Fibroblast of lung (primary cell): ENCODE results near the gene ARHGAP5. TPM values are rescaled to one million over a fixed set of nuclear protein-coding genes. Genes with fewer than 3 reads are reported as not detected.

ENCODE experiments used
- DNase-seq, 2 donors: peaks; one replicate each; pipeline versions ENCODE4 v3.0.0 to v3.0.0-alpha.2; 2010; ENCODE audit warnings: low read depth in 2 of 2
- H2AFZ ChIP-seq: 2 replicates; pipeline ENCODE4 v1.5.1; 2012; ENCODE audit warnings: low read length, control low read depth, inconsistent platforms
- H3K27ac ChIP-seq: 2 replicates; pipeline ENCODE4 v1.5.1; 2011; ENCODE audit warnings: low read length, control low read depth; ENCODE audit not compliant: insufficient read depth
- H3K27me3 ChIP-seq: 2 replicates; pipeline ENCODE4 v1.5.1; 2011; ENCODE audit warnings: mild to moderate bottlenecking, low read length; ENCODE audit not compliant: control insufficient read depth, insufficient read depth
- H3K36me3 ChIP-seq: 2 replicates; pipeline ENCODE4 v1.5.1; 2011; ENCODE audit warnings: low read length; ENCODE audit not compliant: control insufficient read depth, insufficient read depth
- H3K4me1 ChIP-seq: 2 replicates; pipeline ENCODE4 v1.5.1; 2011; ENCODE audit warnings: low read length; ENCODE audit not compliant: control insufficient read depth, insufficient read depth; ENCODE audit errors: extremely low read depth
- H3K4me2 ChIP-seq: 2 replicates; pipeline ENCODE4 v1.5.1; 2011; ENCODE audit warnings: low read length, control low read depth; ENCODE audit not compliant: insufficient read depth; ENCODE audit errors: extremely low read depth
- H3K4me3 ChIP-seq, 4 experiments: fragments of 200-600 bp in 1 of 4; sonication (generic) in 1 of 4; replicated peaks in 1 of 4; 2 replicates each; pipeline ENCODE4 v1.5.1; 2011 to 2016; ENCODE audit warnings: low read length in 4 of 4, low read depth in 3 of 4, mild to moderate bottlenecking in 3 of 4, control low read depth in 2 of 4, inconsistent platforms in 1 of 4, mixed read lengths in 1 of 4; ENCODE audit not compliant: insufficient read depth in 1 of 4; ENCODE audit errors: control extremely low read depth in 1 of 4
- H3K79me2 ChIP-seq: 2 replicates; pipeline ENCODE4 v1.5.1; 2012; ENCODE audit warnings: mild to moderate bottlenecking, low read length, inconsistent platforms; ENCODE audit not compliant: control insufficient read depth, insufficient read depth
- H3K9ac ChIP-seq: 2 replicates; pipeline ENCODE4 v1.5.1; 2011; ENCODE audit warnings: mild to moderate bottlenecking, low read length, control low read depth; ENCODE audit not compliant: insufficient read depth
- H3K9me3 ChIP-seq: 2 replicates; pipeline ENCODE4 v1.5.1; 2012; ENCODE audit warnings: low read depth, low read length; ENCODE audit not compliant: control insufficient read depth, insufficient read depth
- H4K20me1 ChIP-seq: 2 replicates; pipeline ENCODE4 v1.5.1; 2011; ENCODE audit warnings: low read length; ENCODE audit not compliant: control insufficient read depth, insufficient read depth; ENCODE audit errors: extremely low read depth
- EZH2 ChIP-seq: IDR thresholded peaks from 2 replicates; pipeline ENCODE4 v1.5.1; 2012; ENCODE audit warnings: low read length, control low read depth, mild to moderate bottlenecking; ENCODE audit errors: missing control alignments
- polyA plus RNA-seq, 2 donors: library from polyadenylated mRNA; depleted of rRNA in 1 of 2; stranded (reverse) in 1 of 2; unstranded in 1 of 2; fragments of >200 nt; gene quantifications; 2 replicates each; pipeline ENCODE4 v1.2.1, GENCODE V29; 2011 to 2012; ENCODE audit warnings: missing spikeins in 1 of 2
- total RNA-seq: library from RNA; depleted of rRNA; stranded (reverse); fragments of >200 nt; gene quantifications from 2 replicates; pipeline ENCODE4 v1.2.1, GENCODE V29; 2014
- TF ChIP-seq, protein P1 (sequence below), 2 donors: IDR thresholded peaks in 1 of 2; conservative IDR thresholded peaks in 1 of 2; 1 replicate in 1 of 2; 2 replicates in 1 of 2; pipeline ENCODE4 v1.5.1; 2011 to 2012; ENCODE audit warnings: low read length in 2 of 2, control low read depth in 1 of 2, inconsistent platforms in 1 of 2, low read depth in 1 of 2, mild to moderate bottlenecking in 1 of 2

ARHGAP5 gene
- total and polyA plus RNA-seq, 2 donors (not counting 1 experiment from before 2014, with no cell fraction given) = 37.0 to 68.4 TPM

DNA sequence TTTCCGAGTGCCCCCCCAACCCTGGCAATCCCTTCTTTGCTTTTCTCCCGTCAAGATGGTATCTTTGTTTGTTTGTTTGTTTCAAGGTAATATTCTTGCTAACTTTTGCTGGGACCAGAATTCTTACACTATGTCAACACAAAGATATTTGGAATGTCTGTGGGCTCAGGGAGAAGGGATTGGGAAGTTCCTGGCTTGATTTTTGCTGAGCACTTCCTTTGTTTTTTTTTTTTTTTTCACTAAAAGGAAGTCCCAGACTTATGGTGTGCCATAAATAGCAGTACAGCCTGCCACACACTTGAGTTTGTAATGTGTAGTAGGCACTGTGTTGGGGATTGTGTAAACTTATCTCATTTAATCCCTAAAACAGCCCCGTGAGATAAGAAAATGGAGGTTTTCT, 113.6 kb downstream of the ARHGAP5 start:
- H3K9ac ChIP-seq = no peak overlapping the region
- H3K4me2 ChIP-seq = no peak overlapping the region
- H3K4me1 ChIP-seq = no peaks in the 10 kb centered on the region
- no peaks in the 10 kb centered on the region for H3K27me3 ChIP-seq
- no peaks in the 10 kb centered on the region for H3K9me3 ChIP-seq
- no peaks in the 10 kb centered on the region for H3K36me3 ChIP-seq
- no peak overlapping the region for H3K4me3 ChIP-seq
- TF ChIP-seq EZH2 = no peak
- TF ChIP-seq, protein P1, sequence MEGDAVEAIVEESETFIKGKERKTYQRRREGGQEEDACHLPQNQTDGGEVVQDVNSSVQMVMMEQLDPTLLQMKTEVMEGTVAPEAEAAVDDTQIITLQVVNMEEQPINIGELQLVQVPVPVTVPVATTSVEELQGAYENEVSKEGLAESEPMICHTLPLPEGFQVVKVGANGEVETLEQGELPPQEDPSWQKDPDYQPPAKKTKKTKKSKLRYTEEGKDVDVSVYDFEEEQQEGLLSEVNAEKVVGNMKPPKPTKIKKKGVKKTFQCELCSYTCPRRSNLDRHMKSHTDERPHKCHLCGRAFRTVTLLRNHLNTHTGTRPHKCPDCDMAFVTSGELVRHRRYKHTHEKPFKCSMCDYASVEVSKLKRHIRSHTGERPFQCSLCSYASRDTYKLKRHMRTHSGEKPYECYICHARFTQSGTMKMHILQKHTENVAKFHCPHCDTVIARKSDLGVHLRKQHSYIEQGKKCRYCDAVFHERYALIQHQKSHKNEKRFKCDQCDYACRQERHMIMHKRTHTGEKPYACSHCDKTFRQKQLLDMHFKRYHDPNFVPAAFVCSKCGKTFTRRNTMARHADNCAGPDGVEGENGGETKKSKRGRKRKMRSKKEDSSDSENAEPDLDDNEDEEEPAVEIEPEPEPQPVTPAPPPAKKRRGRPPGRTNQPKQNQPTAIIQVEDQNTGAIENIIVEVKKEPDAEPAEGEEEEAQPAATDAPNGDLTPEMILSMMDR (conservative IDR thresholded peaks at IDR 0.05 in 1 of 2, IDR thresholded peaks at IDR 0.05 in 1 of 2; ENCODE audit: low read depth in 1 of 2, low read length in 2 of 2) = no peak
- H4K20me1 ChIP-seq = no peaks in the 10 kb centered on the region
- H3K79me2 ChIP-seq = no peaks in the 10 kb centered on the region
- DNase-seq = peak in 1 of 2 donors; percentile 42
- no peak overlapping the region for H2AFZ ChIP-seq
- H3K27ac ChIP-seq = no peak overlapping the region

DNA sequence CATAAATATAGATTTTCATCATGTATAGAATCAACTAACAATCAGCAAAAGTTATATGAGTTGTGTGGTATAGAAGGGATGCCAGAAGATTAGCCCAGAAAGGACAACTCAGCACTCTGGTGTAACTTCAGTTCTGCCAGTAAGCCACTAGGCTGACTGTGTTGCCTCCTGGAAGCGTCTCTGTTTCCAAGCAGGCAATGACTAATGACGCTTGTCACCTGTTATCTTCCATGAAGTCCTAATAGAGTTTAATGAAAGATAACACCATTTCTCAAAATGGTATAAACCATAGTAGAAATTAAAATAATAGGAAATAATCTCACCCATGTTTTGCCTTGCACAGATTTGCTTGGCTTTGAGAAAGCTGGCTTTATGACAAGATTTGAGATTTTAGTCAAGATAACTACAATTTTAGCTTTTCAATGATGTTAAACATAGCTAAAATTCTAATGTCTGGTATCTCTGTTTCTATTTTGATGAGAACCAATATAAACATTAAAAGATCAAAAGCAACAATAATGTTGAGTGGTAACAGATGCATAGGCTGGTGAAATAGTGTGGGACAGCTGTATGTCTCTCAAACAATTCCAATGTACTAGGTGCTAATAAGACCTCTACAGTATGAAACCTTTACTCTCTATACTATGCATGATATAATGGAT, 115.7 kb downstream of the ARHGAP5 start:
- Histone ChIP-seq H3K9me3 (no peaks in the 10 kb centered on the region), H4K20me1 (no peaks in the 10 kb centered on the region), H3K4me1 (no peaks in the 10 kb centered on the region), H3K4me2 (no peak overlapping the region), H3K79me2 (no peaks in the 10 kb centered on the region), H3K27ac (no peak overlapping the region), H3K27me3 (no peaks in the 10 kb centered on the region), H2AFZ (no peak overlapping the region), H3K9ac (no peak overlapping the region), H3K36me3 (no peaks in the 10 kb centered on the region), H3K4me3 (no peak overlapping the region)
- TF ChIP-seq, protein P1 (conservative IDR thresholded peaks at IDR 0.05 in 1 of 2, IDR thresholded peaks at IDR 0.05 in 1 of 2; ENCODE audit: low read depth in 1 of 2, low read length in 2 of 2) = no peak
- no peak for TF ChIP-seq EZH2
- DNase-seq = no peak

DNA sequence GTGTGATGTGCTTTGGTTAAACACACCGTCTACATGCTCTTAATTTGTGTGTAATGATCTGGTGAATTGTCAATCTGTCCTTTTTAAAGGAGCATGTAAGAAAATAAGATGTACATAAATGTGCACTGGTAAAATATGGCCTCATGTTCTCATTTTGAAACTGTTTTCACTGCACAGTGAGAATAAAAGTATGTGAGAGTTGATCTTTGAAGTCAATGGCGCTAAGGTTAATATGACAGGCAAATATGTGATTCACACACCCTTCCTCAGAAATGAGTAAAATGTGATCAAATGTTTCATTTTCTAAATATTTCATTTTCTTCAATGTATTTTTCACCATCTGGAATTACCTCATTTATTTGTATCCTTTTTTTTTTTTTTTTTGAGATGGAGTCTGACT, 116.4 kb downstream of the ARHGAP5 start:
- TF ChIP-seq EZH2 = no peak
- TF ChIP-seq, protein P1 (conservative IDR thresholded peaks at IDR 0.05 in 1 of 2, IDR thresholded peaks at IDR 0.05 in 1 of 2; ENCODE audit: low read depth in 1 of 2, low read length in 2 of 2) = no peak

More for the DNA sequence above, 116.4 kb downstream of the ARHGAP5 start:
- Histone ChIP-seq H3K4me1 (no peaks in the 10 kb centered on the region), H3K9ac (no peak overlapping the region), H3K4me2 (no peak overlapping the region), H3K27ac (no peak overlapping the region), H3K9me3 (no peaks in the 10 kb centered on the region), H3K36me3 (no peaks in the 10 kb centered on the region), H4K20me1 (no peaks in the 10 kb centered on the region), H3K27me3 (no peaks in the 10 kb centered on the region), H3K79me2 (no peaks in the 10 kb centered on the region), H3K4me3 (no peak overlapping the region), H2AFZ (no peak overlapping the region)
- no peak for DNase-seq
